Skeletal muscle satellite cell (primary cell): ENCODE results near the gene WAC. TPM values are rescaled to one million over a fixed set of nuclear protein-coding genes. Genes with fewer than 3 reads are reported as not detected.

Source experiments
- small RNA-seq: library from RNA; depleted of rRNA; stranded (forward); fragments of <200 nt; gene quantifications from one replicate; pipeline ENCODE3, GENCODE V24; 2012

The WAC gene

Small RNA genes within 50 kb of the gene (small RNA-seq; reads per million reads assigned to genes)
- gene RNU4ATAC6P, result not detected
- gene RNU6-1067P, result not detected
